Lower leg skin (tissue), 4 donors: ENCODE data around the gene ARHGAP12. TPM values are rescaled to one million over a fixed set of nuclear protein-coding genes. Genes with fewer than 3 reads are reported as not detected.

Experiments used
- DNase-seq, 2 donors: peaks; one replicate each; pipeline ENCODE4 v3.0.0-alpha.2; 2019; ENCODE audit warnings: low spot score in 2 of 2
- H3K4me3 ChIP-seq: fragments of 200-600 bp; sonication (generic); 2 replicates; pipeline ENCODE4 v1.5.1; 2017; ENCODE audit warnings: mild to moderate bottlenecking, low read depth; ENCODE audit not compliant: poor library complexity, severe bottlenecking
- POLR2A ChIP-seq, 2 donors: fragments of 450-650 bp; IDR thresholded peaks; one replicate each; pipeline ENCODE4 v1.6.1; 2016 to 2017; ENCODE audit warnings: antibody characterized with exemption in 2 of 2, mild to moderate bottlenecking in 1 of 2, moderate library complexity in 1 of 2
- WGBS, 2 donors: methylation state at CpG; one replicate each; pipeline ENCODE4 v1.1.5; 2018; 5-methylcytosine and 5-hydroxymethylcytosine counted together
- intact Hi-C: fragments of 100-400 bp; cut with DNase I; formaldehyde crosslinking; loops from one replicate; pipeline ENCODE4 v1.15.0; 2023; ENCODE audit warnings: low total_unique reads
- total RNA-seq, 4 donors: library from RNA; depleted of rRNA; stranded (reverse); fragments of >200 nt; gene quantifications; one replicate each; pipeline ENCODE4 v1.1.0, GENCODE V29; 2016
- TF ChIP-seq, protein P1 (sequence below), 3 donors: fragments of 450-650 bp; IDR thresholded peaks; one replicate each; pipeline ENCODE4 v1.5.1; 2016; ENCODE audit warnings: antibody characterized with exemption in 3 of 3, mild to moderate bottlenecking in 3 of 3, moderate library complexity in 2 of 3

Gene ARHGAP12
- total RNA-seq, 4 donors from 2014 or later = 29.9 to 35.2 (median 31.4) TPM

DNA sequence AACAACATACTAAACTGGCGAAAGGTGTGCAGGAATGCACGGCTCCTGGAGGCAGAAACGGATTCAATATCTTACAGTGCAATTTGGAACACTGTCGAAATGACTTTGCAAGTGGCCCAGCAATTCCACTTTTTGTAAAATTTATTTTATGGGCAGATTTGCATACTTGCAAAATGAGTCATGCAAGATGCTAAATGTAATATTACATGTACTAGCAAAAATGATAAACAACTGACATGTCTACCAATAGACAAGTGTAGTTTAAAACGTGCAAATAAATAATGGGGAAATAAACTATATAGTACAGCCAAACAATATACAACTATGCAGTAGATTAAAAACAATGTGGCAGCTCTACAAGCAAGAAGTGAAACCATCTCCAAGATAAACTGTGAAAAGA, 97.7 kb downstream of the ARHGAP12 start:
- H3K4me3 ChIP-seq = no peak overlapping the region
- intact Hi-C loops = no loop called here
- WGBS, 2 donors = 54 to 71% methylated on average over 5 of the region's 5 CpGs
- TF ChIP-seq POLR2A (IDR thresholded peaks at IDR 0.05) = no peak
- TF ChIP-seq, protein P1, sequence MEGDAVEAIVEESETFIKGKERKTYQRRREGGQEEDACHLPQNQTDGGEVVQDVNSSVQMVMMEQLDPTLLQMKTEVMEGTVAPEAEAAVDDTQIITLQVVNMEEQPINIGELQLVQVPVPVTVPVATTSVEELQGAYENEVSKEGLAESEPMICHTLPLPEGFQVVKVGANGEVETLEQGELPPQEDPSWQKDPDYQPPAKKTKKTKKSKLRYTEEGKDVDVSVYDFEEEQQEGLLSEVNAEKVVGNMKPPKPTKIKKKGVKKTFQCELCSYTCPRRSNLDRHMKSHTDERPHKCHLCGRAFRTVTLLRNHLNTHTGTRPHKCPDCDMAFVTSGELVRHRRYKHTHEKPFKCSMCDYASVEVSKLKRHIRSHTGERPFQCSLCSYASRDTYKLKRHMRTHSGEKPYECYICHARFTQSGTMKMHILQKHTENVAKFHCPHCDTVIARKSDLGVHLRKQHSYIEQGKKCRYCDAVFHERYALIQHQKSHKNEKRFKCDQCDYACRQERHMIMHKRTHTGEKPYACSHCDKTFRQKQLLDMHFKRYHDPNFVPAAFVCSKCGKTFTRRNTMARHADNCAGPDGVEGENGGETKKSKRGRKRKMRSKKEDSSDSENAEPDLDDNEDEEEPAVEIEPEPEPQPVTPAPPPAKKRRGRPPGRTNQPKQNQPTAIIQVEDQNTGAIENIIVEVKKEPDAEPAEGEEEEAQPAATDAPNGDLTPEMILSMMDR (IDR thresholded peaks at IDR 0.05) = no peak
- no peak for DNase-seq

DNA sequence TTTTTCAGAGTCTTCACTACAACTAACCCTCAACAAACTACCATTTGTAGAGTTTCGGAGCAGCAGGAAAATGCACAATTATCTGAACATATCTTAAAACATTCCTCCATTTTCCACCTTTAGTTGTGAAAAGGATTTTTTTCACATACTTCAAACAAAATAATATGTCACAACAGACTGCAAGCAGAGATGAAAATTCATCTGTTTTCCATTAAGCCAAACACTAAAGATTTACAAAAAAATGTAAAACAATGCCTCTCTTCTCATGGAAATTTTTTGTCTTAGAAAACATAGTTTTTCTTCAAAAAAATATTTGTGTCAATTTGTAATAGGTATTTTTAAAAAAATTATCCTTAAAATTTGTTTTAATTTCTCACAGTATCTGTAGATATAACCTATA, 98.9 kb downstream of the ARHGAP12 start:
- WGBS, 2 donors = 100% methylated on average over 1 of the region's 1 CpG
- intact Hi-C loops = no loop called here

DNA sequence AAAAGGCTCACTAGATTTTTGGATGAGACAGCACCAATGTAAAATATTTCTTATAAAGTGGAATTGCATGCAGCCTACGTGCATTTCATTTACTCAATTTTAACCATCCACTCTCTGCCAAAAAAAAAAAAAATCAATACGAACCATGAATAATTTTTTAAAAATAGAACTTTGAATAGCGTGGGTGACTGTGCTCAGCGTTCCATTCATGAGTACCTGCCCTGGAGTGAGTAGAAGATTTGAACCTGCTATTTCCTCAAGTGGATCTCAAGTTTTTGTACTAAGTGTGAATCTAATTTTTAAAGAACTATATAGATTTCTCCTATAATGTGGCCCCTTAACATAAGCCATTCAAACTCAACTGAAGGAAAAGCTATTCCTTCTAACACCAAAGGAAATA, 105.3 kb downstream of the ARHGAP12 start:
- WGBS, 2 donors = 71% methylated on average over 4 of the region's 4 CpGs
- H3K4me3 ChIP-seq = no peak overlapping the region
- DNase-seq = no peak
- intact Hi-C loops = no loop called here
- no peak for TF ChIP-seq POLR2A (IDR thresholded peaks at IDR 0.05)
- TF ChIP-seq, protein P1 (IDR thresholded peaks at IDR 0.05) = no peak

More for the DNA sequence above, 98.9 kb downstream of the ARHGAP12 start:
- no peak for DNase-seq
- TF ChIP-seq POLR2A (IDR thresholded peaks at IDR 0.05) = no peak
- TF ChIP-seq, protein P1 (IDR thresholded peaks at IDR 0.05) = no peak
- H3K4me3 ChIP-seq = no peak overlapping the region

DNA sequence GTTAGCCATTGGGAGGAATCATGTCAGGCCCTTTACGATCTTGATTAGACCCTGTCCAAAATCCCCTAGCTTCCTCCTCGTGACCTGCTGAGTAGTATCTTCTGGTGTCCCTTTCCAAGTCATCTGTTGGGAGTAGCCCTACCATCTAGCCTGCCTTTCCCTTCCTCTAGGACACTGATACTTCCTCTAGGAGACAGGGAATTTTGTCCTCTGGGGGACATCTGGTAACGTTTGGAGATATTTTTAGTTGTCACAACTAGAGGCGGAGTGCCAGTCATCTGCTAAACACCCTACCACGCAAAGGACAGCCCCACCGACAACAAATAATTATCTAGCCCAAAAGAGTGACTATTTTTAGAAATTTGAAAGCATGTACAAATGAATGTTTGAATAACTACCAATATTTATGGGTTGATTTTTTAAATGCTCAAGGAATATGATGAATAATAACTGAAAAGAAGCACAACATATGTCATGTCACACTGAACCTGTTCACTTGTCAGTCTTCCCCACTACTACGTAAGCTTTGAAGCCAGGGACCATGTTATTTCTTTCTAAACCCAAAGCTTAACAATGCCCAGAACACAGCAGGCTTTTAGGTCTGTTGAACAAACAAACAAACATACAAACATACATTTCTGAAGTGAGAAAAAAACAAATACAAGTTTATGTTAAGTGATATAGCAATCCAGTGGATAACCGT, 105.9 kb downstream of the ARHGAP12 start:
- 58 to 61% methylated on average over 8 of the region's 8 CpGs for WGBS, 2 donors
- no peak for DNase-seq
- TF ChIP-seq POLR2A (IDR thresholded peaks at IDR 0.05) = no peak
- TF ChIP-seq, protein P1 (IDR thresholded peaks at IDR 0.05) = no peak
- H3K4me3 ChIP-seq = no peak overlapping the region
- intact Hi-C loops = no loop called here

DNA sequence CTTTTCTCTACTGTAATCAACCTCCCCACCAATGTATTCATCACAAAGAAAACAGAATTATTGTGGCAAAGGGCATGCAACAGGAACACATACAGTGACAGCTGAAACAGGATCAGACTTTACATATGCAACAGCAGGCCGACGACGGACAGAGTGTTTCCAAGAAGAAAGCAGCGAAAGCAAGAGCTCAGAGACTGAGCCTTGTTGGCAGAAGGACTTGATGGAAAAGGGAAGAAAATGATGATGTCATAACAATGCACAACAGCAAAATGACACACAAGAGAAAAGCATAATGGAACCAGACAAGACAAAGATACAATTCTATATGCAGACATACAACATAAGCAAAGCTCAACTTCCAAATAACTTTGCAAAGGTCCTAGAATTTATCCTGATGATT, 106.5 kb downstream of the ARHGAP12 start:
- TF ChIP-seq POLR2A (IDR thresholded peaks at IDR 0.05) = no peak
- TF ChIP-seq, protein P1 (IDR thresholded peaks at IDR 0.05) = no peak
- intact Hi-C loops = no loop called here
- WGBS, 2 donors = 60 to 67% methylated on average over 4 of the region's 4 CpGs
- no peak overlapping the region for H3K4me3 ChIP-seq
- no peak for DNase-seq
